Activated CD4-positive, alpha-beta T cell treated with anti-CD3 and anti-CD28 coated beads, Interleukin-2, amount 10 ng/mL, durations not matched to agents 24 days and 14 days (primary cell): ENCODE measurements around the gene UBE2U. TPM values are rescaled to one million over a fixed set of nuclear protein-coding genes. Genes with fewer than 3 reads are reported as not detected.

Source experiments
- DNase-seq: peaks from one replicate; pipeline ENCODE4 v3.0.0; 2022
- H3K27ac Mint-ChIP-seq: one replicate; pipeline ENCODE4 v1.8.0; 2022; ENCODE audit warnings: mild to moderate bottlenecking, mixed read lengths
- H3K27me3 Mint-ChIP-seq: one replicate; pipeline ENCODE4 v1.8.0; 2022; ENCODE audit warnings: mixed read lengths
- H3K36me3 Mint-ChIP-seq: one replicate; pipeline ENCODE4 v1.8.0; 2022; ENCODE audit warnings: low read depth, mild to moderate bottlenecking, mixed read lengths
- H3K4me1 Mint-ChIP-seq: one replicate; pipeline ENCODE4 v1.8.0; 2021; ENCODE audit warnings: mixed read lengths
- H3K4me3 Mint-ChIP-seq: one replicate; pipeline ENCODE4 v1.8.0; 2022; ENCODE audit warnings: mild to moderate bottlenecking, moderate library complexity, mixed read lengths
- H3K9me3 Mint-ChIP-seq: one replicate; pipeline ENCODE4 v1.8.0; 2021; ENCODE audit warnings: mixed read lengths
- intact Hi-C: fragments of 100-400 bp; cut with micrococcal nuclease; formaldehyde crosslinking; loops from one replicate; pipeline ENCODE4 v1.15.1; 2023
- total RNA-seq: library from RNA; stranded (reverse); gene quantifications from 2 replicates; pipeline ENCODE4 v1.2.3, GENCODE V29; 2022

UBE2U gene
- total RNA-seq, result not detected in 2 replicates

DNA sequence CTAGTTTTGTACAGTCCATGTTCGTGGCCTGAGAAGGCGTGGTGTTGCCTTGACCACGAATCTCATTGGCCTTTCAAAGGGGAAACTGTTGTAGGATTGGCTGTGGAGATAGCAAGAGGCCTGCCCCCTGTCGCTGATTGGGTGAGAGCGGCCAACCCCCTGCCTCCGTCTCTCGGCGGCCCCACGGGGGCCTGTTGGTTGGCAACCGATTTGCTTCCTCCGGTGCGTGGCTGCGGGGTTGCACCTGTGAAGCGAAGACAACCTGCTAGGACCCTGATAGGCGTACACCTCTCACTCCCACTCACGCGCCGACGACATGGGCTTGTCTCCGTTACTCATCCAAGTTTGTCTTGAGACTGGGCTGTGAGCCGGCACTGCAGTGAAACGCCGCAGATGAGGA is at the start of gene UBE2U:
UBE2U (plus strand) TSS at position 204 of the 400 bp plus-strand sequence. CDS start 428 bp downstream, outside the sequence.
- Mint-ChIP-seq H3K4me1 (peaks cover 2% of the 10 kb centered on the region), H3K27me3 (peaks cover 6% of the 10 kb centered on the region), H3K4me3 (no peak within 1 kb of the TSS), H3K27ac (no peak within 1 kb of the TSS), H3K9me3 (no peaks in the 10 kb centered on the region), H3K36me3 (no peaks in the 10 kb centered on the region)
- intact Hi-C loops, result no loop called here
- DNase-seq, result peak; percentile 36

GRCh38 chr1:64155278-64155677 is 48.1 kb upstream of the UBE2U start:
- intact Hi-C loops, result no loop called here
- H3K4me3 Mint-ChIP-seq, result no peak overlapping the region
- H3K36me3 Mint-ChIP-seq, result no peaks in the 10 kb centered on the region
- H3K27me3 Mint-ChIP-seq, result peaks cover 8% of the 10 kb centered on the region
- H3K4me1 Mint-ChIP-seq, result no peaks in the 10 kb centered on the region
- no peak for DNase-seq
- no peaks in the 10 kb centered on the region for H3K9me3 Mint-ChIP-seq
- no peak overlapping the region for H3K27ac Mint-ChIP-seq

DNA sequence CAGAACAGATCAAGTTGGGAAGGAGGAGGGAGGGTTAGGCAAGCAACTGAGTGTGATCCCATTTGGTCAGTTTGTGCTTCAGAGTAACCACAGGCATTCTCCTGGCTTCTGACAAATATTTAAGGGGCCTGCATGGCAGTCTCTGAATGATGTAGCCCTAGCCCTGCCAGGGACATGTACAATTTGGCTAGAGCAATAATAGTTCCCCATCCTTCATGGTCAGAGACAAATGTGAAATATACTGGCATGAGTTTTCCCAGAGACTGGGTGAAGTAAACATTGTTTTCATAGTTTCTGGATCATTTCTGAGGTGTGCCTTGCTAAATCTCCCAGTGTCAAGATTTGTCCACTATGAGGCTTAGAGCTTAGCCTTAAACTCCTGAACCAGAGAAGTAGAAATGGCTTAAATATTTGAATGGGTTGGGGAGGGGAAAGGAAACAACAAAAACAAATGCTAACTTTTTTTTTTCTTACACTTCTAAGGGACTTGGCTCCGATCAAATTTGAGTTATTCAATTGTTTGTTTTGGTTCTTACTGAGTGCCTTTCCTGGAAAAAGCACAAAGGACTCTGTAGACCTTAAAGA is 42.0 kb upstream of the UBE2U start:
- DNase-seq, result no peak
- Mint-ChIP-seq H3K4me3 (no peak overlapping the region), H3K4me1 (no peaks in the 10 kb centered on the region), H3K9me3 (no peaks in the 10 kb centered on the region), H3K27ac (no peak overlapping the region), H3K36me3 (no peaks in the 10 kb centered on the region), H3K27me3 (peaks cover 18% of the 10 kb centered on the region)
- intact Hi-C loops, result no loop called here

DNA sequence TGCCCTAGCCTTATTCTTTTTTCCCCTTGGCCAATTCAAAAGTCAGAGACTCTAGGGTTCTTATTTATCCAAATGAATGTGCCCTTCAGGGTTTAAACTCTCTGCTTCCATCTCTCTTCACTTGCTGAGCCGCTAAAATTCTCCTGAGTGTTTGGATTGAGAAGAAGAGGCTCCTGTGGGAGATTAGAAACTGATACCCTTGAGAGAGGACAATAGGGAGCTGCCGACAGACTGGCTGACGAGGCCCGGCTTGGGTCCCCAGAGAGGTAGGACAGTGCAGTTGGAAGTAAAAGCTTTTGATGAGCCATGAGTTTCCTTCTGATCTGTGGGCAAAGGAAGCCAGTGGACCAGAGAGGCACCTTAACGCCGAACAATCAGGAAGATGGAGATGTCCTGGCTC is 41.3 kb upstream of the UBE2U start:
- H3K4me1 Mint-ChIP-seq, result no peaks in the 10 kb centered on the region
- no peak for DNase-seq
- H3K27me3 Mint-ChIP-seq, result peaks cover 18% of the 10 kb centered on the region
- intact Hi-C loops, result no loop called here
- H3K9me3 Mint-ChIP-seq, result no peaks in the 10 kb centered on the region
- H3K27ac Mint-ChIP-seq, result no peak overlapping the region
- no peaks in the 10 kb centered on the region for H3K36me3 Mint-ChIP-seq
- no peak overlapping the region for H3K4me3 Mint-ChIP-seq

DNA sequence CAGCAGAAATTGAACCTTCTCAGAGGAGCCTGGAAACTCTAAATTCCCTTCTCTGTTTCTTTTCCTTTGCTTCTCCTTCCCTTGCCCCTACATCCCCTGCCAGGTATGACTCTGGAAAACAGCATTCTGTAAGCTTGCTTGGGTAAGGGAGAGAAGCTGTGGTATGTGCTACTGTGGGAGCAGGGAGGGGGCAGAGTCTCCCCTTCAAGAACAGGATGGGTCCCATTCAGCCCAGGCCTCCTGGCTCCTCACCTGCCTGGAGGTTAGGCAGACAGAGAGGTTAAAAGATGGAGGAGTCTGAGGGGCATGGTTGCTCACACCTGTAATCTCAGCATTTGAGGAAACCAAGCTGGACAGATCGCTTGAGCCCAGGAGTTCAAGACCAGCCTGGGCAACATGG is 40.6 kb upstream of the UBE2U start:
- intact Hi-C loops, result no loop called here
- Mint-ChIP-seq H3K4me3 (no peak overlapping the region), H3K9me3 (no peaks in the 10 kb centered on the region)

DNA sequence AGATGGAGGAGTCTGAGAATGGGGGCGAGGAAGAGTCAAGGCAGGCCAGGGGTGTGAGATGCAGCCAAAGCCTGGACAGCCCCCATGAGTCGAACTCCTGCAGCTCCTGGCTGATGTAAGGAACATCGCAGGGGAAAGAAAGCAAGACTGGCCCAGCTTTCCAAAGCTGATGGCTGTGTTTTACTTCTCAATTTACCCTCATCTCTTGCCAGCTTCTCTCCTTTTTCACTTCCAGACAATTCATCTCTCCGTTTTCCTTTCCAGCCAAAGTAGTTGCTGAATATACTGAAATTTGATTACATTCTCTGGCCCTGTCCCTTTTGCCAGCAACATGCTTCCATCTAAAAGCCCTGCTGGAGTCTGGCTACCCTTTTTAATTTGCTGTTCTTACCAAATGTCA is 40.0 kb upstream of the UBE2U start:
- no peak overlapping the region for H3K27ac Mint-ChIP-seq
- intact Hi-C loops, result no loop called here
- H3K9me3 Mint-ChIP-seq, result peaks cover 5% of the 10 kb centered on the region

More for the DNA sequence above, 40.6 kb upstream of the UBE2U start:
- no peaks in the 10 kb centered on the region for H3K36me3 Mint-ChIP-seq
- no peak for DNase-seq
- no peaks in the 10 kb centered on the region for H3K4me1 Mint-ChIP-seq
- peaks cover 15% of the 10 kb centered on the region for H3K27me3 Mint-ChIP-seq
- H3K27ac Mint-ChIP-seq, result no peak overlapping the region

DNA sequence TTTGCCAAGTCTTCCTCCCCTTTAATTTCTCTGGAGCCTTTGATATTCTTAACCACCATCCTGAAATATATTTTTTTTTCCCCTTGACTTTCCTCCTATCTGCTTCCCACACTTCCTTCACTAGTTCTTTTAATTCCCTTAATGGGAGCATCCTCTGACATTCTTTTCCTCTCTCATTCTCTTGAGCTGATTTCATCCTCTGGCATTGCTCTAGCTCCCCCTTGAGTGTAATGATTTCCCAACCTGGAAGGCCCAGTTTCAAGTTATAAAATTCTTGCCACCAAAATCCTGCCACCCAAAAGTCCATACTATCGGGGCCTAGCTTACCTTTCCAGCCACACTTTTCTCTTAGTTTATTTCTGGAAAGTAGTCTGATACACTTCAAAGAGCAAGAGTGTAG is 39.5 kb upstream of the UBE2U start:
- no peak for DNase-seq

More for the DNA sequence above, 40.0 kb upstream of the UBE2U start:
- H3K4me3 Mint-ChIP-seq, result no peak overlapping the region
- H3K36me3 Mint-ChIP-seq, result no peaks in the 10 kb centered on the region
- no peaks in the 10 kb centered on the region for H3K4me1 Mint-ChIP-seq
- peaks cover 18% of the 10 kb centered on the region for H3K27me3 Mint-ChIP-seq
- DNase-seq, result no peak

DNA sequence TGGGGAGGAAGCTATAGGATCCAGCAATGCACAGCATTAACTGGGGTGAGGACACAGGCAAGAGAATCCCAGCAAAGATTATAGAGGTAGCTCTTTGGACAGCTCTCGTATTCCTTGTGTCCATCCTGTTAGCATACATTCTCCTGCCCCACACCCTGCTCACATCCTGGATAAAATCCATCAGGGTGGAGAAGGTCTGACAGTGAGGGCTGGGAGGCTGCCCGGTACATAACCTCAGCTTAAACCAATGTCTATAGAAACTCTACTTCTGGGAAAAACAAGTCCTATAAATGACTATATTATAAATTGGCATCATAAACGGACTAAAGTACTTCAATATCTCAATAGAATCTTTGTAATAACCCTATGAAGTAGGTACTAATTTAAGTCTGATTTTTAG is 36.8 kb upstream of the UBE2U start:
- no peak overlapping the region for H3K27ac Mint-ChIP-seq
- H3K27me3 Mint-ChIP-seq, result peaks cover 10% of the 10 kb centered on the region
- no peak for DNase-seq
- intact Hi-C loops, result no loop called here
- H3K36me3 Mint-ChIP-seq, result no peaks in the 10 kb centered on the region
- peaks cover 7% of the 10 kb centered on the region for H3K4me1 Mint-ChIP-seq
- no peak overlapping the region for H3K4me3 Mint-ChIP-seq
- H3K9me3 Mint-ChIP-seq, result peaks cover 5% of the 10 kb centered on the region

More for the DNA sequence above, 39.5 kb upstream of the UBE2U start:
- peaks cover 15% of the 10 kb centered on the region for H3K27me3 Mint-ChIP-seq
- H3K4me3 Mint-ChIP-seq, result no peak overlapping the region
- no peaks in the 10 kb centered on the region for H3K4me1 Mint-ChIP-seq
- H3K9me3 Mint-ChIP-seq, result peaks cover 5% of the 10 kb centered on the region
- H3K36me3 Mint-ChIP-seq, result no peaks in the 10 kb centered on the region
- intact Hi-C loops, result no loop called here
- H3K27ac Mint-ChIP-seq, result no peak overlapping the region

DNA sequence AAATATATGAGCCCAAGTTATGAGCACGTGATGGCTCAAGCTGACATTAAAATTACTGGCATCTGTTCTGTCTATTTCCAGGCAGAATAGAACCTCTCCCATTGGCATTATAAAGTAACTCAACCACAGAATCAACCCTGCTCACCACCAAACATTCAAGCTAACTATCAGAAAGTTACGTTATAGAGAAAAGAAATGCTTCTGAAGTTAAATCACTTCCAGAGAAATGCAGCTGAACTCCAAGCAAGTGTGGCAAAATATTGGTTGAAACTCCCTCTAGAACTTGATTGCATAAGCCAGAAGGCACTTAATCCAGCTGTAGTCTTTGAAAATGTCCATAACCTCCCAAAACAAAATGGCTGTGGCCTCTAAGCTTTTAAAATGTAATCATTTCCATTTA is 36.2 kb upstream of the UBE2U start:
- no peak overlapping the region for H3K27ac Mint-ChIP-seq
- DNase-seq, result no peak
- no peaks in the 10 kb centered on the region for H3K36me3 Mint-ChIP-seq
- H3K27me3 Mint-ChIP-seq, result peaks cover 8% of the 10 kb centered on the region
- H3K4me3 Mint-ChIP-seq, result no peak overlapping the region
- peaks cover 5% of the 10 kb centered on the region for H3K9me3 Mint-ChIP-seq
- H3K4me1 Mint-ChIP-seq, result peaks cover 12% of the 10 kb centered on the region
- intact Hi-C loops, result no loop called here

- Mint-ChIP-seq H3K9me3 (peaks cover 5% of the 10 kb centered on the region), H3K4me3 (no peak overlapping the region), H3K36me3 (no peaks in the 10 kb centered on the region), H3K27me3 (peaks cover 12% of the 10 kb centered on the region), H3K27ac (no peak overlapping the region), H3K4me1 (peaks cover 14% of the 10 kb centered on the region)
- intact Hi-C loops, result no loop called here
- DNase-seq, result no peak
Observed at GRCh38 chr1:64171246-64171645, 32.2 kb upstream of the UBE2U start.

- no peak for DNase-seq
- Mint-ChIP-seq H3K9me3 (peaks cover 5% of the 10 kb centered on the region), H3K4me3 (no peak overlapping the region), H3K4me1 (peaks cover 14% of the 10 kb centered on the region), H3K36me3 (no peaks in the 10 kb centered on the region), H3K27ac (peak overlapping the region; percentile 59), H3K27me3 (peaks cover 12% of the 10 kb centered on the region)
- intact Hi-C loops, result loop anchor here (1.0 kb wide), 1 partner anchor 51 kb away; no protein-coding TSS in a partner anchor
Observed at GRCh38 chr1:64171797-64172281, 31.6 kb upstream of the UBE2U start.

DNA sequence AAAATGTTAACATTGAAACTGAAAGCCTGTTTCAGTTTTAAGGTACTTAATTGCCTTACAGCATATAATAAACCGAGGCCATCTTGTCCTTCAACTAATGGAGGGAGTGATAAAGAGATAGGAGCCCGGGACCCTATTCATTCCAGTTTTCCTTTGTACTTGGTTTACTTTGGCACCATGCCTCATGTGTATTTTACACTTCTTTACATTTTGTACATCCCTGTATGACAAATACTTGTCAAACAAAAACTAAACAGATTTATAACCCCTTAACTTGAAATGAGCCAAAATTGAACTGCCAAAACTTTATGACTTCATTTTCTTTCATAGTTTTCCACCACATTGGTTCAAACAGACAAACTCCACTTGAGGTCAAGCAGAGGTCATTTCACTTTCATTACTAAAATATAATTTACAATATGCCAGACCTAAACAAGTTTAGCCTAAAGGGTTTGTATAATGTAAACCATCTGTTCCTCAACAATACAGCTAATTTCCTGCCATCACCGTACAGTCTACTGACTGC is 30.9 kb upstream of the UBE2U start:
- no peak for DNase-seq
- Mint-ChIP-seq H3K4me1 (peaks cover 14% of the 10 kb centered on the region), H3K36me3 (no peaks in the 10 kb centered on the region), H3K4me3 (no peak overlapping the region), H3K9me3 (peaks cover 5% of the 10 kb centered on the region), H3K27me3 (peaks cover 12% of the 10 kb centered on the region), H3K27ac (no peak overlapping the region)
- intact Hi-C loops, result loop anchor here (1.0 kb wide), 1 partner anchor 51 kb away; no protein-coding TSS in a partner anchor

DNA sequence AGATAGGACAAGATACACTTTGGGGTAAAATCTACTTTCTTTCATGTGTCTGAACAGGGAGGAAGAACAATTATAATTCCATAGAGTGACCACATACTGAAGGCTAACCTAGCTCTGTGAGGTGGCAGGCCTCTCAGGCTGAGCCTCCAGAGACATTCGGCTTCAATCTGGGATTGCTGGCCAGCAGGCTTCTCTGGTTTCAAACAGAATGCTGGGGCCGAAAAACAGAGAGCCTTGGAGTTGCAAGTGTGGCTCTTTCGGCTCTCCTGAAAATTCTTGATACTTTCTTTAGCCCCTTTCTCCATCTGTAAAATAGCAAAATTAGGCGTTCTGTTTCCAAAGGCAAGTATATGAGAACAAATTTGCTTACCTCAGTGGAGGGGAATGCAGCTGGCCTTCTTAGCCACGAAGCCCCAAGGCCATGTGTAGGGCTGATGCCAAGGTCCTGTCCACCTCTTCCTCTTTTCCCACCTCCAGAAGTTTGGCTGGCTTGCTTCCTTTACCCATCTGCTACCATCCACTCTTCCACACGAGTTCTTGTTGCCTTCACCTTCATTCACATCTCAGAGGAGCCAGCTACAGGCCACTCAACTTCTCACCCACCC is 30.0 kb upstream of the UBE2U start:
- no peak overlapping the region for H3K27ac Mint-ChIP-seq
- intact Hi-C loops, result no loop called here

GRCh38 chr1:64175639-64176038 is 27.8 kb upstream of the UBE2U start:
- no peak overlapping the region for H3K27ac Mint-ChIP-seq
- peaks cover 14% of the 10 kb centered on the region for H3K4me1 Mint-ChIP-seq
- intact Hi-C loops, result no loop called here
- peaks cover 11% of the 10 kb centered on the region for H3K27me3 Mint-ChIP-seq
- no peaks in the 10 kb centered on the region for H3K9me3 Mint-ChIP-seq
- no peak overlapping the region for H3K4me3 Mint-ChIP-seq
- no peaks in the 10 kb centered on the region for H3K36me3 Mint-ChIP-seq
- DNase-seq, result no peak

More for the DNA sequence above, 30.0 kb upstream of the UBE2U start:
- no peaks in the 10 kb centered on the region for H3K36me3 Mint-ChIP-seq
- H3K27me3 Mint-ChIP-seq, result peaks cover 9% of the 10 kb centered on the region
- H3K9me3 Mint-ChIP-seq, result no peaks in the 10 kb centered on the region
- no peak overlapping the region for H3K4me3 Mint-ChIP-seq
- DNase-seq, result no peak
- peaks cover 14% of the 10 kb centered on the region for H3K4me1 Mint-ChIP-seq
